K562 (cell line): ENCODE measurements around the gene SYNE2. TPM values are rescaled to one million over a fixed set of nuclear protein-coding genes. Genes with fewer than 3 reads are reported as not detected.

Source experiments
- ATAC-seq: fragments of 200-7000 bp; cut with Tn5 transposase; 3 replicates; pipeline ENCODE4 v1.9.1; 2020; ENCODE audit warnings: moderate library complexity
- BruUV-seq: library from RNA; stranded (reverse); fragments of 400-500 nt; replicated peaks from 2 replicates; lab custom pipeline; 2021; lab: Mats Ljungman, UMichigan
- CTCF ChIA-PET: fragments of 300-600 bp; formaldehyde crosslinking; extraction: SDS; loops from one replicate; lab custom pipeline; 2021; ENCODE audit warnings: low intra/inter-chr PET ratio; lab: Yijun Ruan, JAX
- POLR2A ChIA-PET: fragments of 300-600, 350-650 bp; sonication (Branson Sonifier 250); formaldehyde crosslinking; extraction: SDS; loops from one replicate; lab custom pipeline; 2021; ENCODE audit warnings: antibody characterized with exemption, inconsistent platforms; lab: Yijun Ruan, JAX
- DNase-seq, 4 experiments: peaks; one replicate each; pipeline versions ENCODE4 v3.0.0 to v3.0.0-alpha.2; 2011 to 2018; ENCODE audit warnings: low spot score in 3 of 4, mixed read lengths in 3 of 4; ENCODE audit errors: extremely low read depth in 1 of 4
- FAIRE-seq: peaks from 2 replicates; lab custom pipeline; 2011; peaks lifted over from hg19 to GRCh38; lab: Jason Lieb, UNC
- H2AFZ ChIP-seq: 2 replicates; pipeline ENCODE4 v1.6.0; 2011; ENCODE audit warnings: low read depth, low read length, control low read depth, inconsistent platforms
- H3K27ac ChIP-seq: fragments of 200-600 bp; 3 replicates; pipeline ENCODE4 v1.8.0; 2011; ENCODE audit warnings: low read depth, mild to moderate bottlenecking, control low read depth, inconsistent platforms, low read length, moderate library complexity, mixed read lengths; ENCODE audit errors: extremely low read depth
- H3K27me3 ChIP-seq, 2 experiments: fragments of 300-600 bp in 1 of 2; 2 replicates in 1 of 2; 3 replicates in 1 of 2; pipeline versions ENCODE4 v1.6.0 to v1.8.0; 2011; ENCODE audit warnings: inconsistent platforms in 2 of 2, low read length in 2 of 2, mild to moderate bottlenecking in 1 of 2, mixed read lengths in 1 of 2, moderate library complexity in 1 of 2; ENCODE audit not compliant: control insufficient read depth in 2 of 2, insufficient read depth in 2 of 2
- H3K36me3 ChIP-seq: fragments of 300-600 bp; 3 replicates; pipeline ENCODE4 v1.8.0; 2011; ENCODE audit warnings: mild to moderate bottlenecking, low read length, inconsistent platforms; ENCODE audit not compliant: control insufficient read depth, insufficient read depth
- H3K4me1 ChIP-seq, 2 experiments: fragments of 200-600 bp in 1 of 2; replicated peaks in 1 of 2; 2 replicates in 1 of 2; 3 replicates in 1 of 2; pipeline versions ENCODE4 v1.5.1 to v1.8.0; 2011; ENCODE audit warnings: inconsistent platforms in 2 of 2, low read length in 2 of 2, mild to moderate bottlenecking in 1 of 2, mixed read lengths in 1 of 2, moderate library complexity in 1 of 2; ENCODE audit not compliant: control insufficient read depth in 2 of 2, insufficient read depth in 2 of 2
- H3K4me2 ChIP-seq: 2 replicates; pipeline ENCODE4 v1.6.1; 2011; ENCODE audit warnings: low read length, control low read depth, inconsistent platforms, mixed read lengths; ENCODE audit not compliant: insufficient read depth
- H3K4me3 ChIP-seq: fragments of 200-600 bp; sonication (generic), shearing (Covaris generic); 2 replicates; pipeline ENCODE4 v1.5.1; 2016; ENCODE audit warnings: control low read depth, inconsistent platforms
- H3K79me2 ChIP-seq: fragments of 200-600 bp; 3 replicates; pipeline ENCODE4 v1.8.0; 2011; ENCODE audit warnings: low read length, inconsistent platforms; ENCODE audit not compliant: control insufficient read depth, insufficient read depth
- H3K9ac ChIP-seq, 2 experiments: 2 replicates each; pipeline versions ENCODE4 v1.6.0 to v1.6.1; 2011; ENCODE audit warnings: low read depth in 2 of 2, low read length in 2 of 2, control low read depth in 1 of 2, inconsistent platforms in 1 of 2, mild to moderate bottlenecking in 1 of 2, mixed read lengths in 1 of 2; ENCODE audit not compliant: insufficient read depth in 1 of 2
- H3K9me1 ChIP-seq: one replicate; pipeline ENCODE4 v1.6.0; 2011; ENCODE audit warnings: inconsistent platforms, mild to moderate bottlenecking, low read length, moderate library complexity; ENCODE audit not compliant: control insufficient read depth, insufficient read depth
- H3K9me3 ChIP-seq: replicated peaks from 2 replicates; pipeline ENCODE4 v1.5.1; 2011; ENCODE audit warnings: low read depth, low read length, inconsistent platforms; ENCODE audit not compliant: control insufficient read depth, insufficient read depth
- H4K20me1 ChIP-seq: replicated peaks from 2 replicates; pipeline ENCODE4 v1.6.1; 2011; ENCODE audit warnings: low read length, inconsistent platforms, mixed read lengths; ENCODE audit not compliant: control insufficient read depth, insufficient read depth
- BRD9 ChIP-seq: fragments of 450-650 bp; IDR thresholded peaks from 2 replicates; pipeline ENCODE4 v1.6.1; 2018; ENCODE audit warnings: low read depth; ENCODE audit not compliant: partially characterized antibody
- BRF1 ChIP-seq: IDR thresholded peaks from 3 replicates; pipeline ENCODE4 v1.6.1; 2011; ENCODE audit warnings: borderline replicate concordance, mild to moderate bottlenecking; ENCODE audit not compliant: insufficient read length; ENCODE audit errors: extremely low read depth
- E2F8 ChIP-seq: fragments of 450-650 bp; IDR thresholded peaks from 2 replicates; pipeline ENCODE4 v1.7.1; 2018; ENCODE audit warnings: mild to moderate bottlenecking, low read depth; ENCODE audit not compliant: partially characterized antibody
- ELF4 ChIP-seq: fragments of 450-650 bp; formaldehyde crosslinking; IDR thresholded peaks from 2 replicates; pipeline ENCODE4 v1.4.0; 2022; ENCODE audit warnings: missing genetic modification characterization
- HDGF ChIP-seq: fragments of 450-650 bp; IDR thresholded peaks from 2 replicates; pipeline ENCODE4 v1.6.1; 2016
- HEY1 ChIP-seq: fragments of 250-450 bp; sonication (Bioruptor Pico); IDR thresholded peaks from 2 replicates; pipeline ENCODE4 v1.5.0; 2020; ENCODE audit warnings: mild to moderate bottlenecking, moderate library complexity, borderline replicate concordance
- HLTF ChIP-seq: fragments of 450-650 bp; IDR thresholded peaks from 2 replicates; pipeline ENCODE4 v1.6.1; 2016
- KHSRP ChIP-seq: fragments of 450-650 bp; IDR thresholded peaks from 2 replicates; pipeline ENCODE4 v1.6.1; 2017
- MECOM ChIP-seq: fragments of 250-450 bp; sonication (Bioruptor Pico); IDR thresholded peaks from 2 replicates; pipeline ENCODE4 v1.8.0; 2022; ENCODE audit warnings: inconsistent platforms
- POLR2G ChIP-seq: fragments of 200-400 bp; formaldehyde crosslinking; IDR thresholded peaks from 2 replicates; pipeline ENCODE4 v1.6.1; 2017; ENCODE audit warnings: low read depth, mild to moderate bottlenecking, antibody characterized with exemption, low read length, moderate library complexity
- RBM14 ChIP-seq: fragments of 200-400 bp; formaldehyde crosslinking; IDR thresholded peaks from 2 replicates; pipeline ENCODE4 v1.6.1; 2018; ENCODE audit warnings: low read depth, mild to moderate bottlenecking, low read length, moderate library complexity, borderline replicate concordance; ENCODE audit not compliant: insufficient read depth
- RUNX1 ChIP-seq: sonication (generic); IDR thresholded peaks from 2 replicates; pipeline ENCODE4 v1.6.1; 2016; ENCODE audit warnings: antibody characterized with exemption, low read depth
- ZBTB1 ChIP-seq: sonication (generic); formaldehyde crosslinking; IDR thresholded peaks from 2 replicates; pipeline ENCODE4 v1.8.1; 2023; ENCODE audit warnings: missing genetic modification reagents, low read depth, mild to moderate bottlenecking, borderline replicate concordance
- ZNF121 ChIP-seq: sonication (generic); formaldehyde crosslinking; conservative IDR thresholded peaks from 2 replicates; pipeline ENCODE4 v1.8.0; 2022; ENCODE audit warnings: missing genetic modification reagents
- ZNF280A ChIP-seq: fragments of 450-650 bp; IDR thresholded peaks from 2 replicates; pipeline ENCODE4 v1.6.1; 2018; ENCODE audit warnings: mild to moderate bottlenecking, low read depth; ENCODE audit not compliant: partially characterized antibody
- WGBS: fragments of 100-300 bp; shearing (Covaris generic); methylation state at CpG from one replicate; pipeline ENCODE4 v1.1.6; 2016; ENCODE audit warnings: low coverage, mixed read lengths; ENCODE audit not compliant: insufficient coverage; ENCODE audit errors: missing lambda C conversion rate; 5-methylcytosine and 5-hydroxymethylcytosine counted together
- in situ Hi-C: fragments of 300-500 bp; cut with MboI; formaldehyde crosslinking; loops from 4 replicates; pipeline ENCODE4 v1.15.0; 2018; ENCODE audit warnings: inconsistent platforms, mixed read lengths
- intact Hi-C: fragments of 100-400 bp; cut with micrococcal nuclease; formaldehyde crosslinking; loops from 2 replicates; pipeline ENCODE4 v1.14.2; 2022
- polyA plus RNA-seq, 8 experiments: library from polyadenylated mRNA; depleted of rRNA in 4 of 8; stranded (reverse) in 5 of 8; unstranded in 3 of 8; fragments of >200 nt; fragmentation: Nextera tagmentation in 2 of 8; fragmentation: Illumina TruSeq in 1 of 8; extraction: Ambion mirVana in 2 of 8; extraction: Trizol in 1 of 8; gene quantifications; 2 replicates each; pipeline versions ENCODE4 v1.2.1 to v1.2.3, GENCODE V29; 2011 to 2014; ENCODE audit warnings: inconsistent platforms in 1 of 8, missing spikeins in 1 of 8
- total RNA-seq, 7 experiments: library from RNA; depleted of rRNA in 6 of 7; stranded (reverse); fragments of >200 nt in 6 of 7; fragmentation: Illumina TruSeq in 2 of 7; extraction: Trizol in 2 of 7; gene quantifications; 2 replicates each; pipeline versions ENCODE4 v1.2.1 to v1.2.3, GENCODE V29; 2011 to 2021; ENCODE audit warnings: low replicate concordance in 1 of 7

Gene SYNE2
- total and polyA plus RNA-seq, 9 of the 15 experiments (the other 6 are each of a cell fraction or from before 2014, with no cell fraction given) = 0.06 to 0.53 (median 0.11) TPM

- H3K9me3 ChIP-seq = no peaks in the 10 kb centered on the region
- POLR2A ChIA-PET = interaction anchor here (0.6 kb wide), 1 partner anchor 9 kb away, joined by 3 read pairs; no protein-coding TSS in a partner anchor
- H3K27me3 ChIP-seq = no peaks in the 10 kb centered on the region
- H2AFZ ChIP-seq = no peak overlapping the region
- ATAC-seq = no peak
- H3K4me3 ChIP-seq = no peak overlapping the region
- 74% methylated on average over 6 of the region's 7 CpGs for WGBS
- no peak for FAIRE-seq
- no peaks in the 10 kb centered on the region for H4K20me1 ChIP-seq
- DNase-seq = no peak
- no peak overlapping the region for H3K9ac ChIP-seq
- intact Hi-C loops = no loop called here
- in situ Hi-C loops = no loop called here
- BruUV-seq = no TSS peak
- no peak overlapping the region for H3K4me2 ChIP-seq
- H3K79me2 ChIP-seq = no peaks in the 10 kb centered on the region
- CTCF ChIA-PET = no interaction called here
- H3K9me1 ChIP-seq = no peaks in the 10 kb centered on the region
- peaks cover 0 to 3% of the 10 kb centered on the region in 2 experiments; a peak in 1 of 5 replicates for H3K4me1 ChIP-seq
- TF ChIP-seq HDGF (no peak), HEY1 (CRISPR knock-in tag) (no peak), E2F8 (no peak), HLTF (no peak), ELF4 (CRISPR knock-in tag) (no peak), ZBTB1 (CRISPR knock-in tag) (no peak), ZNF280A (no peak), BRF1 (no peak), MECOM (CRISPR knock-in tag) (no peak), RUNX1 (no peak), BRD9 (no peak), POLR2G (no peak), KHSRP (no peak), ZNF121 (no peak), RBM14 (no peak)
- H3K36me3 ChIP-seq = no peaks in the 10 kb centered on the region
- no peak overlapping the region for H3K27ac ChIP-seq
Observed at GRCh38 chr14:64208261-64208660, 355.5 kb downstream of the SYNE2 start.
